HepG2 (cell line): ENCODE results near the gene RPS2. TPM values are rescaled to one million over a fixed set of nuclear protein-coding genes. Genes with fewer than 3 reads are reported as not detected.

ENCODE experiments used
- ARNT ChIP-seq: fragments of 450-650 bp; IDR thresholded peaks from 2 replicates; pipeline ENCODE4 v1.6.1; 2017
- ASH2L ChIP-seq: fragments of 300-600, 200-600 bp; sonication (generic); IDR thresholded peaks from 2 replicates; pipeline ENCODE4 v1.7.0; 2017; ENCODE audit warnings: low read depth, mild to moderate bottlenecking, moderate library complexity, mixed read lengths, low read length; ENCODE audit not compliant: insufficient read length
- BRF2 ChIP-seq: sonication (generic); formaldehyde crosslinking; IDR thresholded peaks from 2 replicates; pipeline ENCODE4 v1.8.1; 2022; ENCODE audit warnings: mild to moderate bottlenecking, missing genetic modification reagents
- EED ChIP-seq: sonication (generic); formaldehyde crosslinking; IDR thresholded peaks from 2 replicates; pipeline ENCODE4 v1.5.0; 2020; ENCODE audit warnings: mild to moderate bottlenecking, missing genetic modification reagents
- FOXK2 ChIP-seq: fragments of 450-650 bp; IDR thresholded peaks from 2 replicates; pipeline ENCODE4 v1.6.1; 2016
- KDM2A ChIP-seq: sonication (generic); formaldehyde crosslinking; IDR thresholded peaks from 2 replicates; pipeline ENCODE4 v1.4.0; 2020; ENCODE audit warnings: low read depth, missing genetic modification reagents, borderline replicate concordance
- KLF12 ChIP-seq: sonication (generic); formaldehyde crosslinking; IDR thresholded peaks from 2 replicates; pipeline ENCODE4 v1.4.0; 2020; ENCODE audit warnings: missing genetic modification reagents, borderline replicate concordance
- MED13 ChIP-seq: sonication (generic); formaldehyde crosslinking; IDR thresholded peaks from 2 replicates; pipeline ENCODE4 v1.5.0; 2020; ENCODE audit warnings: missing genetic modification reagents
- MIER2 ChIP-seq: IDR thresholded peaks from 2 replicates; pipeline ENCODE4 v1.6.1; 2016; ENCODE audit warnings: missing biosample characterization, missing genetic modification reagents
- RBM22 ChIP-seq: fragments of 200-400 bp; formaldehyde crosslinking; optimal IDR thresholded peaks from 2 replicates; pipeline ENCODE3; 2017; ENCODE audit warnings: mild to moderate bottlenecking, low read length, moderate library complexity
- SNAPC5 ChIP-seq: sonication (generic); formaldehyde crosslinking; IDR thresholded peaks from 2 replicates; pipeline ENCODE4 v1.8.1; 2023; ENCODE audit warnings: mild to moderate bottlenecking, missing genetic modification reagents, borderline replicate concordance
- SSRP1 ChIP-seq: IDR thresholded peaks from 2 replicates; pipeline ENCODE4 v1.6.1; 2016; ENCODE audit warnings: control low read depth
- UBTF ChIP-seq: sonication (generic); formaldehyde crosslinking; IDR thresholded peaks from 2 replicates; pipeline ENCODE4 v1.4.0; 2020; ENCODE audit warnings: mild to moderate bottlenecking, missing genetic modification reagents
- ZGPAT ChIP-seq: IDR thresholded peaks from 2 replicates; pipeline ENCODE4 v1.6.1; 2016; ENCODE audit warnings: mild to moderate bottlenecking
- ZNF230 ChIP-seq: sonication (generic); formaldehyde crosslinking; IDR thresholded peaks from 2 replicates; pipeline ENCODE4 v1.4.0; 2020; ENCODE audit warnings: mild to moderate bottlenecking, missing genetic modification reagents
- ZNF253 ChIP-seq: sonication (generic); formaldehyde crosslinking; IDR thresholded peaks from 2 replicates; pipeline ENCODE4 v1.8.0; 2022; ENCODE audit warnings: mild to moderate bottlenecking, missing genetic modification reagents, borderline replicate concordance
- ZNF576 ChIP-seq: sonication (generic); formaldehyde crosslinking; IDR thresholded peaks from 2 replicates; pipeline ENCODE4 v1.4.0; 2020; ENCODE audit warnings: mild to moderate bottlenecking, missing genetic modification reagents
- ZNF687 ChIP-seq: sonication (generic); formaldehyde crosslinking; IDR thresholded peaks from 2 replicates; pipeline ENCODE4 v1.5.1; 2020; ENCODE audit warnings: mild to moderate bottlenecking, missing genetic modification reagents, moderate library complexity
- ZSCAN22 ChIP-seq: sonication (generic); formaldehyde crosslinking; IDR thresholded peaks from 2 replicates; pipeline ENCODE4 v1.4.0; 2020; ENCODE audit warnings: mild to moderate bottlenecking, missing genetic modification reagents
- polyA plus RNA-seq, 8 experiments: library from polyadenylated mRNA; depleted of rRNA in 3 of 8; stranded (reverse) in 7 of 8; unstranded in 1 of 8; fragments of >200 nt; fragmentation: Illumina TruSeq in 4 of 8; extraction: Trizol in 4 of 8; gene quantifications; 2 replicates each; pipeline versions ENCODE4 v1.2.1 to v1.2.3, GENCODE V29; 2011 to 2016; ENCODE audit warnings: low read depth in 4 of 8, missing spikeins in 1 of 8, mixed read lengths in 1 of 8; ENCODE audit not compliant: insufficient read depth in 1 of 8
- total RNA-seq, 5 experiments: library from RNA; depleted of rRNA; stranded (reverse); fragments of >200 nt; fragmentation: Illumina TruSeq; extraction: Trizol; gene quantifications; 2 replicates each; pipeline ENCODE4 v1.2.3, GENCODE V29; 2016; ENCODE audit warnings: low read depth in 1 of 5

The RPS2 gene
- total and polyA plus RNA-seq, 2 of the 13 experiments (the other 11 are each of a cell fraction or from before 2014, with no cell fraction given), result 1,908 to 4,514 TPM

GRCh38 chr16:1963806-1964505, 670 bp downstream of the RPS2 start (continued):
- TF ChIP-seq BRF2 (no peak), ZGPAT (CRISPR knock-in tag) (no peak), MED13 (CRISPR knock-in tag) (no peak), KDM2A (no peak; the same call in 1 of the 2 replicates), ZSCAN22 (no peak), UBTF (CRISPR knock-in tag) (peak; percentile 35; the same call in 1 of the 2 replicates), ZNF230 (CRISPR knock-in tag) (no peak), ZNF253 (no peak), KLF12 (CRISPR knock-in tag) (no peak), MIER2 (CRISPR knock-in tag) (no peak), ASH2L (peak; percentile 41), ZNF687 (CRISPR knock-in tag) (no peak), SSRP1 (peak; percentile 40; the same call in 1 of the 2 replicates), RBM22 (peak; percentile 63), ZNF576 (CRISPR knock-in tag) (no peak), EED (CRISPR knock-in tag) (no peak), FOXK2 (no peak), ARNT (no peak), SNAPC5 (CRISPR knock-in tag) (no peak)
